Colonic mucosa (tissue), 4 donors: ENCODE results near the gene GBX1. TPM values are rescaled to one million over a fixed set of nuclear protein-coding genes. Genes with fewer than 3 reads are reported as not detected.

Source experiments
- DNase-seq: peaks from one replicate; pipeline ENCODE4 v3.0.0-alpha.2; 2020
- H3K27ac ChIP-seq: fragments of 200-600 bp; one replicate; pipeline ENCODE4 v1.8.0; 2021
- H3K27me3 ChIP-seq: fragments of 200-600 bp; one replicate; pipeline ENCODE4 v1.8.0; 2021
- H3K36me3 ChIP-seq: fragments of 200-600 bp; one replicate; pipeline ENCODE4 v1.8.0; 2021
- H3K4me1 ChIP-seq: fragments of 200-600 bp; one replicate; pipeline ENCODE4 v1.8.0; 2021; ENCODE audit warnings: mild to moderate bottlenecking
- H3K4me3 ChIP-seq: fragments of 200-600 bp; one replicate; pipeline ENCODE4 v1.8.0; 2021
- H3K9ac ChIP-seq, 2 donors: one replicate each; pipeline ENCODE4 v1.7.0; 2013; ENCODE audit warnings: control low read depth in 2 of 2, low read depth in 2 of 2, low read length in 2 of 2
- H3K9me3 ChIP-seq: fragments of 200-600 bp; one replicate; pipeline ENCODE4 v1.8.0; 2021
- CTCF ChIP-seq: fragments of 200-600 bp; IDR thresholded peaks from one replicate; pipeline ENCODE4 v1.8.0; 2022; ENCODE audit warnings: antibody characterized with exemption, mild to moderate bottlenecking
- intact Hi-C: fragments of 100-400 bp; cut with DNase I; formaldehyde crosslinking; loops from one replicate; pipeline ENCODE4 v1.14.1; 2022
- total RNA-seq, 2 donors: library from RNA; stranded (reverse); fragmentation: NEBNext Ultra II Directional in 1 of 2; extraction: Animal tissue kit (Norgen Biotek cat#: 25700) in 1 of 2; gene quantifications; one replicate each; pipeline ENCODE4 v1.2.1, GENCODE V29; 2021
- donor health status: healthy.
- donor health status: DM: no; HTN: no; CAD: no.
- donor health status: DM: no; HTN: no; CAD: no.

The GBX1 gene
- total RNA-seq, 2 donors from 2014 or later: not detected

- Histone ChIP-seq H3K36me3 (no peaks in the 10 kb centered on the region), H3K9ac (no peak overlapping the region), H3K27me3 (no peaks in the 10 kb centered on the region), H3K4me1 (peaks cover 4% of the 10 kb centered on the region), H3K27ac (no peak overlapping the region), H3K4me3 (no peak overlapping the region), H3K9me3 (no peaks in the 10 kb centered on the region)
- intact Hi-C loops: loop anchor here (10.0 kb wide), 1 partner anchor 116 kb away; the partner anchor contains the start of gene SMARCD3
- no peak for TF ChIP-seq CTCF
- no peak for DNase-seq
Observed at GRCh38 chr7:151128716-151129115, 38.8 kb downstream of the GBX1 start.

GRCh38 chr7:151128144-151128543 lies 39.4 kb downstream of the GBX1 start:
- Histone ChIP-seq H3K27me3 (no peaks in the 10 kb centered on the region), H3K36me3 (no peaks in the 10 kb centered on the region), H3K4me3 (no peak overlapping the region), H3K27ac (no peak overlapping the region), H3K9me3 (no peaks in the 10 kb centered on the region), H3K4me1 (peaks cover 4% of the 10 kb centered on the region), H3K9ac (no peak overlapping the region)
- TF ChIP-seq CTCF: no peak
- intact Hi-C loops: loop anchor here (10.0 kb wide), 1 partner anchor 117 kb away; the partner anchor contains the start of gene SMARCD3
- no peak for DNase-seq

GRCh38 chr7:151126491-151127137 lies 40.9 kb downstream of the GBX1 start:
- Histone ChIP-seq H3K9me3 (no peaks in the 10 kb centered on the region), H3K36me3 (no peaks in the 10 kb centered on the region), H3K4me1 (peaks cover 4% of the 10 kb centered on the region), H3K27ac (peak overlapping the region; percentile 82), H3K9ac (no peak overlapping the region), H3K27me3 (no peaks in the 10 kb centered on the region), H3K4me3 (no peak overlapping the region)
- no peak for TF ChIP-seq CTCF
- DNase-seq: peak; percentile 80
- intact Hi-C loops: loop anchor here (10.0 kb wide), 1 partner anchor 118 kb away; the partner anchor contains the start of gene SMARCD3

GRCh38 chr7:151125846-151126481 lies 41.5 kb downstream of the GBX1 start:
- peak overlapping the region; percentile 37 for H3K4me3 ChIP-seq
- H3K36me3 ChIP-seq: no peaks in the 10 kb centered on the region
- no peaks in the 10 kb centered on the region for H3K27me3 ChIP-seq
- H3K9ac ChIP-seq: peak overlapping the region; percentile 46 to 47
- H3K27ac ChIP-seq: peak overlapping the region; percentile 82
- peaks cover 4% of the 10 kb centered on the region for H3K4me1 ChIP-seq
- TF ChIP-seq CTCF: no peak
- peak; percentile 83 for DNase-seq
- intact Hi-C loops: loop anchor here (10.0 kb wide), 1 partner anchor 119 kb away; the partner anchor contains the start of gene SMARCD3
- no peaks in the 10 kb centered on the region for H3K9me3 ChIP-seq

- intact Hi-C loops: loop anchor here (10.0 kb wide), 1 partner anchor 119 kb away; the partner anchor contains the start of gene SMARCD3
- Histone ChIP-seq H3K9me3 (no peaks in the 10 kb centered on the region), H3K4me3 (peak overlapping the region; percentile 37), H3K36me3 (no peaks in the 10 kb centered on the region), H3K27ac (peak overlapping the region; percentile 82), H3K9ac (peak overlapping the region; percentile 46 to 47), H3K27me3 (no peaks in the 10 kb centered on the region), H3K4me1 (peaks cover 4% of the 10 kb centered on the region)
- peak; percentile 14 for TF ChIP-seq CTCF
- peak; percentile 74 for DNase-seq
Observed at GRCh38 chr7:151125470-151125845, 42.0 kb downstream of the GBX1 start.
